Right lobe of liver (tissue), 4 donors: Measurements from ENCODE around the gene TTC28.

Experiments
- POLR2A ChIP-seq: fragments of 450-650 bp; IDR thresholded peaks from one replicate; pipeline ENCODE4 v1.6.1; 2017; ENCODE audit warnings: antibody characterized with exemption, mild to moderate bottlenecking
- TF ChIP-seq, protein P1 (sequence below), 4 donors: fragments of 200-600 bp in 3 of 4; fragments of 450-650 bp in 1 of 4; IDR thresholded peaks; one replicate each; pipeline versions ENCODE4 v1.5.1 to v1.8.0; 2016 to 2022; ENCODE audit warnings: antibody characterized with exemption in 4 of 4, mild to moderate bottlenecking in 2 of 4
- donor health status: DM: no; HTN: no; CAD: no.
- donor health status: DM: no; HTN: no; CAD: no.
- donor health status: DM: no; HTN: yes; CAD: no.

DNA sequence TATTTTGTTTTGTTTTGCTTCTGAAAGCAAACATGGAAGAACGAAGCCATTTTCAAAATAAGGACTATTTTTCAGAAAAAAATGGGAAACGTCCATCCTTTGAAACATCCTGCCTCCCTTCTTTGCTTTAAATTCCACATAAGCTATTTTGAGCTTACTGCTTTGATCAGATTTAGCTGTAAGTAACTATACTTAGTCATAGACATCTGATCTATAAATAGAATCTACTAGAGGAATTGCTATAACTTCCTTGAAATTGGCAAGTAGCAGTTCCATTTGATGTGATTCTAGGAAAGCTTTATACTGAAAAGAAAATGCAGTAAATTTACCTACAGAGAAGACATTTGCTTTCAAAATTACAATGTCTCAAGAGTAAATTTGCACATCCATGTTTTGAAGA lies 305.8 kb downstream of the TTC28 start:
- TF ChIP-seq, protein P1, sequence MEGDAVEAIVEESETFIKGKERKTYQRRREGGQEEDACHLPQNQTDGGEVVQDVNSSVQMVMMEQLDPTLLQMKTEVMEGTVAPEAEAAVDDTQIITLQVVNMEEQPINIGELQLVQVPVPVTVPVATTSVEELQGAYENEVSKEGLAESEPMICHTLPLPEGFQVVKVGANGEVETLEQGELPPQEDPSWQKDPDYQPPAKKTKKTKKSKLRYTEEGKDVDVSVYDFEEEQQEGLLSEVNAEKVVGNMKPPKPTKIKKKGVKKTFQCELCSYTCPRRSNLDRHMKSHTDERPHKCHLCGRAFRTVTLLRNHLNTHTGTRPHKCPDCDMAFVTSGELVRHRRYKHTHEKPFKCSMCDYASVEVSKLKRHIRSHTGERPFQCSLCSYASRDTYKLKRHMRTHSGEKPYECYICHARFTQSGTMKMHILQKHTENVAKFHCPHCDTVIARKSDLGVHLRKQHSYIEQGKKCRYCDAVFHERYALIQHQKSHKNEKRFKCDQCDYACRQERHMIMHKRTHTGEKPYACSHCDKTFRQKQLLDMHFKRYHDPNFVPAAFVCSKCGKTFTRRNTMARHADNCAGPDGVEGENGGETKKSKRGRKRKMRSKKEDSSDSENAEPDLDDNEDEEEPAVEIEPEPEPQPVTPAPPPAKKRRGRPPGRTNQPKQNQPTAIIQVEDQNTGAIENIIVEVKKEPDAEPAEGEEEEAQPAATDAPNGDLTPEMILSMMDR (IDR thresholded peaks at IDR 0.05): no peak
- no peak for TF ChIP-seq POLR2A
